Measurements from ENCODE around the gene APOL3. TPM values are rescaled to one million over a fixed set of nuclear protein-coding genes. Genes with fewer than 3 reads are reported as not detected.

Gene APOL3
- total and polyA plus RNA-seq, 2 of the 13 experiments (the other 11 are each of a cell fraction or from before 2014, with no cell fraction given), result 3.8 to 5.4 TPM

DNA sequence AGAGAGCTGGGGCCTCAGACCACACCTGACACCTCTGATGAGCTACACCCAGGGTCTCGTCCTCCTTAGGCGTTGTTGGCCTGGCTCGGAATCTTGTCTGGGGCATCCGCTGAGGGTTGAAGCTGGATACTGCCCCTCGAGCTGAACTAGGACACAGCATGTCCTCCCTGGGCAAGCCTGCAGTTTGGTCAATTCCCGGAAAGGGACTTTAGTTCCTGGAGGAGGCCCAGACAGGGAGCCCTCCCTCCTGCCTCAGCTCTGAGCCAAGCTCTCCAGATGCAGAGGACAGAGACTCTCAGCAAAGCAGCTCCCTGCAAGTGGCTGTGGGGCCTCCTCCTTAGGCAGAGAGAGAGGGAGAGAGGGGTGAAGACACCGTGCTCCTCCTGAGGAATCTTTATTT lies 4.9 kb downstream of the APOL3 start (continued):
- TF ChIP-seq, protein P1, sequence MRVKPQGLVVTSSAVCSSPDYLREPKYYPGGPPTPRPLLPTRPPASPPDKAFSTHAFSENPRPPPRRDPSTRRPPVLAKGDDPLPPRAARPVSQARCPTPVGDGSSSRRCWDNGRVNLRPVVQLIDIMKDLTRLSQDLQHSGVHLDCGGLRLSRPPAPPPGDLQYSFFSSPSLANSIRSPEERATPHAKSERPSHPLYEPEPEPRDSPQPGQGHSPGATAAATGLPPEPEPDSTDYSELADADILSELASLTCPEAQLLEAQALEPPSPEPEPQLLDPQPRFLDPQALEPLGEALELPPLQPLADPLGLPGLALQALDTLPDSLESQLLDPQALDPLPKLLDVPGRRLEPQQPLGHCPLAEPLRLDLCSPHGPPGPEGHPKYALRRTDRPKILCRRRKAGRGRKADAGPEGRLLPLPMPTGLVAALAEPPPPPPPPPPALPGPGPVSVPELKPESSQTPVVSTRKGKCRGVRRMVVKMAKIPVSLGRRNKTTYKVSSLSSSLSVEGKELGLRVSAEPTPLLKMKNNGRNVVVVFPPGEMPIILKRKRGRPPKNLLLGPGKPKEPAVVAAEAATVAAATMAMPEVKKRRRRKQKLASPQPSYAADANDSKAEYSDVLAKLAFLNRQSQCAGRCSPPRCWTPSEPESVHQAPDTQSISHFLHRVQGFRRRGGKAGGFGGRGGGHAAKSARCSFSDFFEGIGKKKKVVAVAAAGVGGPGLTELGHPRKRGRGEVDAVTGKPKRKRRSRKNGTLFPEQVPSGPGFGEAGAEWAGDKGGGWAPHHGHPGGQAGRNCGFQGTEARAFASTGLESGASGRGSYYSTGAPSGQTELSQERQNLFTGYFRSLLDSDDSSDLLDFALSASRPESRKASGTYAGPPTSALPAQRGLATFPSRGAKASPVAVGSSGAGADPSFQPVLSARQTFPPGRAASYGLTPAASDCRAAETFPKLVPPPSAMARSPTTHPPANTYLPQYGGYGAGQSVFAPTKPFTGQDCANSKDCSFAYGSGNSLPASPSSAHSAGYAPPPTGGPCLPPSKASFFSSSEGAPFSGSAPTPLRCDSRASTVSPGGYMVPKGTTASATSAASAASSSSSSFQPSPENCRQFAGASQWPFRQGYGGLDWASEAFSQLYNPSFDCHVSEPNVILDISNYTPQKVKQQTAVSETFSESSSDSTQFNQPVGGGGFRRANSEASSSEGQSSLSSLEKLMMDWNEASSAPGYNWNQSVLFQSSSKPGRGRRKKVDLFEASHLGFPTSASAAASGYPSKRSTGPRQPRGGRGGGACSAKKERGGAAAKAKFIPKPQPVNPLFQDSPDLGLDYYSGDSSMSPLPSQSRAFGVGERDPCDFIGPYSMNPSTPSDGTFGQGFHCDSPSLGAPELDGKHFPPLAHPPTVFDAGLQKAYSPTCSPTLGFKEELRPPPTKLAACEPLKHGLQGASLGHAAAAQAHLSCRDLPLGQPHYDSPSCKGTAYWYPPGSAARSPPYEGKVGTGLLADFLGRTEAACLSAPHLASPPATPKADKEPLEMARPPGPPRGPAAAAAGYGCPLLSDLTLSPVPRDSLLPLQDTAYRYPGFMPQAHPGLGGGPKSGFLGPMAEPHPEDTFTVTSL (CRISPR knock-in tag; IDR thresholded peaks at IDR 0.05; ENCODE audit: borderline replicate concordance), result no peak
- TF ChIP-seq ZNF484 (CRISPR knock-in tag; IDR thresholded peaks at IDR 0.05; ENCODE audit: borderline replicate concordance, low read depth), result no peak
- TF ChIP-seq TEAD3 (CRISPR knock-in tag; optimal IDR thresholded peaks at IDR 0.05; ENCODE audit: borderline replicate concordance), result no peak
- TF ChIP-seq AGO2 (optimal IDR thresholded peaks at IDR 0.05; ENCODE audit: low read depth, low read length), result no peak
- TF ChIP-seq, protein P2, sequence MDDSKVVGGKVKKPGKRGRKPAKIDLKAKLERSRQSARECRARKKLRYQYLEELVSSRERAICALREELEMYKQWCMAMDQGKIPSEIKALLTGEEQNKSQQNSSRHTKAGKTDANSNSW (CRISPR knock-in tag; IDR thresholded peaks at IDR 0.05; ENCODE audit: borderline replicate concordance), result no peak
- TF ChIP-seq JUNB (CRISPR knock-in tag; IDR thresholded peaks at IDR 0.05; ENCODE audit: borderline replicate concordance), result no peak
- TF ChIP-seq ZNF788 (CRISPR knock-in tag; IDR thresholded peaks at IDR 0.05; ENCODE audit: borderline replicate concordance), result peak; percentile 25; the same call in 1 of the 2 replicates
- TF ChIP-seq ETV5 (CRISPR knock-in tag; IDR thresholded peaks at IDR 0.05; ENCODE audit: borderline replicate concordance), result peak; percentile 29; the same call in 1 of the 2 replicates
- no peak for TF ChIP-seq ZFP36 (IDR thresholded peaks at IDR 0.05; ENCODE audit: borderline replicate concordance, low read depth, low read length, partially characterized antibody)
- TF ChIP-seq, protein P3, sequence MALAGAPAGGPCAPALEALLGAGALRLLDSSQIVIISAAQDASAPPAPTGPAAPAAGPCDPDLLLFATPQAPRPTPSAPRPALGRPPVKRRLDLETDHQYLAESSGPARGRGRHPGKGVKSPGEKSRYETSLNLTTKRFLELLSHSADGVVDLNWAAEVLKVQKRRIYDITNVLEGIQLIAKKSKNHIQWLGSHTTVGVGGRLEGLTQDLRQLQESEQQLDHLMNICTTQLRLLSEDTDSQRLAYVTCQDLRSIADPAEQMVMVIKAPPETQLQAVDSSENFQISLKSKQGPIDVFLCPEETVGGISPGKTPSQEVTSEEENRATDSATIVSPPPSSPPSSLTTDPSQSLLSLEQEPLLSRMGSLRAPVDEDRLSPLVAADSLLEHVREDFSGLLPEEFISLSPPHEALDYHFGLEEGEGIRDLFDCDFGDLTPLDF (CRISPR knock-in tag; IDR thresholded peaks at IDR 0.05), result no peak
- 0 out of 2 replicates have a peak, but pooled peaks have one; percentile 17 for TF ChIP-seq NCOA2 (CRISPR knock-in tag; IDR thresholded peaks at IDR 0.05)
- no peak for TF ChIP-seq ZNF75D (CRISPR knock-in tag; IDR thresholded peaks at IDR 0.05; ENCODE audit: borderline replicate concordance)
- no peak for TF ChIP-seq SRF (IDR thresholded peaks at IDR 0.05; ENCODE audit: low read depth, low read length)
- TF ChIP-seq ZFP1 (CRISPR knock-in tag; IDR thresholded peaks at IDR 0.05), result no peak
- no peak for TF ChIP-seq FOXC1 (CRISPR knock-in tag; IDR thresholded peaks at IDR 0.05; ENCODE audit: borderline replicate concordance)
- no peak for TF ChIP-seq ZNF530 (CRISPR knock-in tag; IDR thresholded peaks at IDR 0.05; ENCODE audit: low read depth)
- no peak for TF ChIP-seq SCMH1 (CRISPR knock-in tag; IDR thresholded peaks at IDR 0.05; ENCODE audit: borderline replicate concordance)
- TF ChIP-seq POLR2G (IDR thresholded peaks at IDR 0.05; ENCODE audit: low read depth, low read length), result peak; percentile 62

Data from HepG2 (cell line).